Testis (tissue), 2 donors: ENCODE data around the gene SHLD2.

ENCODE experiments used
- POLR2A ChIP-seq: fragments of 450-650 bp; IDR thresholded peaks from one replicate; pipeline ENCODE4 v1.6.1; 2017; ENCODE audit warnings: antibody characterized with exemption, mild to moderate bottlenecking, moderate library complexity
- TF ChIP-seq, protein P1 (sequence below), 3 experiments: fragments of 450-650 bp in 2 of 3; fragments of 200-600 bp in 1 of 3; sonication (generic) in 1 of 3; IDR thresholded peaks; one replicate each; pipeline ENCODE4 v1.5.1; 2016 to 2019; ENCODE audit warnings: antibody characterized with exemption in 3 of 3, mild to moderate bottlenecking in 2 of 3, moderate library complexity in 1 of 3

DNA sequence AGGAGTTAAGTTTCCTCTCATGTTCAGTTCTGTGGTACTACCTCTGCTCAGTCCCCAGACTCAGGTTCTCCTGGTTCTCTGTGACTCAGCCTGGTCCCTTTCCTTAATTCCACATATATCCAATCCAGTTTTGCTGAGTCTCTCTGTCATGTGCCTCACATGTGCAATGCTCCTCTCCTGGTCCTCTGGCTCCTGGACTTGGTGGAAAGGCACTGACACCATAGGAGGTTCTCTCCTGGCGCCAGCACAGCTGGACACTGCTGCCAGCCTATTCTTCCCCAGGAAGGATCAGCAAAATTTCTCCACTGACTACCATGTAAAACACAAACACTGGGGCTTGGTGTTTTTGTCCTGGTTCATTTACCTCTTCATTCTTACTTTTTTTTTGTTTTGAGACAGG is 28.1 kb upstream of the SHLD2 start:
- TF ChIP-seq, protein P1, sequence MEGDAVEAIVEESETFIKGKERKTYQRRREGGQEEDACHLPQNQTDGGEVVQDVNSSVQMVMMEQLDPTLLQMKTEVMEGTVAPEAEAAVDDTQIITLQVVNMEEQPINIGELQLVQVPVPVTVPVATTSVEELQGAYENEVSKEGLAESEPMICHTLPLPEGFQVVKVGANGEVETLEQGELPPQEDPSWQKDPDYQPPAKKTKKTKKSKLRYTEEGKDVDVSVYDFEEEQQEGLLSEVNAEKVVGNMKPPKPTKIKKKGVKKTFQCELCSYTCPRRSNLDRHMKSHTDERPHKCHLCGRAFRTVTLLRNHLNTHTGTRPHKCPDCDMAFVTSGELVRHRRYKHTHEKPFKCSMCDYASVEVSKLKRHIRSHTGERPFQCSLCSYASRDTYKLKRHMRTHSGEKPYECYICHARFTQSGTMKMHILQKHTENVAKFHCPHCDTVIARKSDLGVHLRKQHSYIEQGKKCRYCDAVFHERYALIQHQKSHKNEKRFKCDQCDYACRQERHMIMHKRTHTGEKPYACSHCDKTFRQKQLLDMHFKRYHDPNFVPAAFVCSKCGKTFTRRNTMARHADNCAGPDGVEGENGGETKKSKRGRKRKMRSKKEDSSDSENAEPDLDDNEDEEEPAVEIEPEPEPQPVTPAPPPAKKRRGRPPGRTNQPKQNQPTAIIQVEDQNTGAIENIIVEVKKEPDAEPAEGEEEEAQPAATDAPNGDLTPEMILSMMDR (IDR thresholded peaks at IDR 0.05) = no peak
- no peak for TF ChIP-seq POLR2A
